ENCODE results near the gene ZNF562.

DNA sequence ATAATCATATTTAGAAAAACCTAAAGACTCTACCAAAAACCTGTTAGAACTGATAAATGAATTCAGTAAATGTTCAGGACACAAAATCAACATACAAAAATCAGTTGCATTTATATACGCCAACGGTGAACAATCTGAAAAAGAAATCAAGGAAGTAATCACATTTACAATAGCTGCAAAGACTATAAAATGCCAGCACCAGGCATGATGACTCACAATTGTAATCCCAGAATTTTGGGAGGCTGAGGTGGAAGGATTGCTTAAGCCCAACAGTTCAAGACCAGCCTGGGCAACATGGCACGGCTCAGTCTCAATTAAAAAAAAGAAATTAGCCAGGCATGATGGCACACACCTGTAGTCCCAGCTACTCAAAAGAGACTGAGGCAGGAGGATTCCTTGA is 7.0 kb downstream of the ZNF562 start:
- TF ChIP-seq GATA3 (IDR thresholded peaks at IDR 0.05; ENCODE audit: low read depth, low read length) (no peak), GATA2 (IDR thresholded peaks at IDR 0.05; ENCODE audit: low read depth, low read length) (no peak)
